OCI-M1 (cell line): Measurements from ENCODE around the gene KCNJ14.
"Not testable (repeated sequence)": the region's sequence is repeated elsewhere in the genome, so short reads cannot be mapped to it uniquely, and the experiment has no call there.

ENCODE experiments used
- DNase-seq: peaks from one replicate; lab custom pipeline; 2025; lab: John Stamatoyannopoulos, UW

The KCNJ14 gene

GRCh38 chr19:48471836-48472235 lies 16.5 kb downstream of the KCNJ14 start:
- no peak for DNase-seq

- DNase-seq, result no peak
Observed at GRCh38 chr19:48473161-48473966, 18.0 kb downstream of the KCNJ14 start.

- no peak for DNase-seq
Observed at GRCh38 chr19:48474084-48474592, 18.8 kb downstream of the KCNJ14 start.

GRCh38 chr19:48475369-48476068 lies 20.1 kb downstream of the KCNJ14 start:
- no peak for DNase-seq

GRCh38 chr19:48476176-48476575 lies 20.8 kb downstream of the KCNJ14 start:
- no peak for DNase-seq

GRCh38 chr19:48477067-48477685 lies 21.8 kb downstream of the KCNJ14 start:
- no peak for DNase-seq

GRCh38 chr19:48477698-48478338 lies 22.4 kb downstream of the KCNJ14 start:
- no peak for DNase-seq

- DNase-seq, result no peak
Observed at GRCh38 chr19:48478339-48479256, 23.2 kb downstream of the KCNJ14 start.

GRCh38 chr19:48479686-48480085 lies 24.3 kb downstream of the KCNJ14 start:
- no peak for DNase-seq

GRCh38 chr19:48480183-48480557 lies 24.8 kb downstream of the KCNJ14 start:
- DNase-seq, result no peak

- no peak for DNase-seq
Observed at GRCh38 chr19:48480558-48481500, 25.5 kb downstream of the KCNJ14 start.

- DNase-seq, result no peak
Observed at GRCh38 chr19:48481846-48482639, 26.7 kb downstream of the KCNJ14 start.

GRCh38 chr19:48483301-48483700 lies 27.9 kb downstream of the KCNJ14 start:
- no peak for DNase-seq

- DNase-seq, result no peak
Observed at GRCh38 chr19:48484247-48484893, 29.0 kb downstream of the KCNJ14 start.

GRCh38 chr19:48484931-48485612 lies 29.7 kb downstream of the KCNJ14 start:
- no peak for DNase-seq

GRCh38 chr19:48486706-48487105 lies 31.3 kb downstream of the KCNJ14 start:
- DNase-seq, result not testable (repeated sequence)

GRCh38 chr19:48487544-48487943 lies 32.2 kb downstream of the KCNJ14 start:
- DNase-seq, result no peak

- DNase-seq, result no peak
Observed at GRCh38 chr19:48487948-48488347, 32.6 kb downstream of the KCNJ14 start.
